Right lobe of liver (tissue), 4 donors: ENCODE results near the gene DOCK10.

Experiments
- CTCF ChIP-seq, 4 donors: fragments of 200-600 bp in 3 of 4; fragments of 450-650 bp in 1 of 4; IDR thresholded peaks; one replicate each; pipeline versions ENCODE4 v1.5.1 to v1.8.0; 2016 to 2022; ENCODE audit warnings: antibody characterized with exemption in 4 of 4, mild to moderate bottlenecking in 2 of 4
- POLR2A ChIP-seq: fragments of 450-650 bp; IDR thresholded peaks from one replicate; pipeline ENCODE4 v1.6.1; 2017; ENCODE audit warnings: antibody characterized with exemption, mild to moderate bottlenecking
- donor health status: DM: no; HTN: no; CAD: no.
- donor health status: DM: no; HTN: no; CAD: no.
- donor health status: DM: no; HTN: yes; CAD: no.

- TF ChIP-seq CTCF (IDR thresholded peaks at IDR 0.05) = no peak
- no peak for TF ChIP-seq POLR2A
Observed at GRCh38 chr2:224722770-224723169, 319.5 kb downstream of the DOCK10 start.
